Fibroblast of lung (primary cell): ENCODE results near the gene ACOT6. TPM values are rescaled to one million over a fixed set of nuclear protein-coding genes. Genes with fewer than 3 reads are reported as not detected.
"Not testable (repeated sequence)": the region's sequence is repeated elsewhere in the genome, so short reads cannot be mapped to it uniquely, and the experiment has no call there.

Experiments used
- DNase-seq, 2 donors: peaks; one replicate each; pipeline versions ENCODE4 v3.0.0 to v3.0.0-alpha.2; 2010; ENCODE audit warnings: low read depth in 2 of 2
- H2AFZ ChIP-seq: 2 replicates; pipeline ENCODE4 v1.5.1; 2012; ENCODE audit warnings: low read length, control low read depth, inconsistent platforms
- H3K27ac ChIP-seq: 2 replicates; pipeline ENCODE4 v1.5.1; 2011; ENCODE audit warnings: low read length, control low read depth; ENCODE audit not compliant: insufficient read depth
- H3K27me3 ChIP-seq: 2 replicates; pipeline ENCODE4 v1.5.1; 2011; ENCODE audit warnings: mild to moderate bottlenecking, low read length; ENCODE audit not compliant: control insufficient read depth, insufficient read depth
- H3K36me3 ChIP-seq: 2 replicates; pipeline ENCODE4 v1.5.1; 2011; ENCODE audit warnings: low read length; ENCODE audit not compliant: control insufficient read depth, insufficient read depth
- H3K4me1 ChIP-seq: 2 replicates; pipeline ENCODE4 v1.5.1; 2011; ENCODE audit warnings: low read length; ENCODE audit not compliant: control insufficient read depth, insufficient read depth; ENCODE audit errors: extremely low read depth
- H3K4me2 ChIP-seq: 2 replicates; pipeline ENCODE4 v1.5.1; 2011; ENCODE audit warnings: low read length, control low read depth; ENCODE audit not compliant: insufficient read depth; ENCODE audit errors: extremely low read depth
- H3K4me3 ChIP-seq, 4 experiments: fragments of 200-600 bp in 1 of 4; sonication (generic) in 1 of 4; replicated peaks in 1 of 4; 2 replicates each; pipeline ENCODE4 v1.5.1; 2011 to 2016; ENCODE audit warnings: low read length in 4 of 4, low read depth in 3 of 4, mild to moderate bottlenecking in 3 of 4, control low read depth in 2 of 4, inconsistent platforms in 1 of 4, mixed read lengths in 1 of 4; ENCODE audit not compliant: insufficient read depth in 1 of 4; ENCODE audit errors: control extremely low read depth in 1 of 4
- H3K79me2 ChIP-seq: 2 replicates; pipeline ENCODE4 v1.5.1; 2012; ENCODE audit warnings: mild to moderate bottlenecking, low read length, inconsistent platforms; ENCODE audit not compliant: control insufficient read depth, insufficient read depth
- H3K9ac ChIP-seq: 2 replicates; pipeline ENCODE4 v1.5.1; 2011; ENCODE audit warnings: mild to moderate bottlenecking, low read length, control low read depth; ENCODE audit not compliant: insufficient read depth
- H3K9me3 ChIP-seq: 2 replicates; pipeline ENCODE4 v1.5.1; 2012; ENCODE audit warnings: low read depth, low read length; ENCODE audit not compliant: control insufficient read depth, insufficient read depth
- H4K20me1 ChIP-seq: 2 replicates; pipeline ENCODE4 v1.5.1; 2011; ENCODE audit warnings: low read length; ENCODE audit not compliant: control insufficient read depth, insufficient read depth; ENCODE audit errors: extremely low read depth
- CTCF ChIP-seq, 2 donors: IDR thresholded peaks in 1 of 2; conservative IDR thresholded peaks in 1 of 2; 1 replicate in 1 of 2; 2 replicates in 1 of 2; pipeline ENCODE4 v1.5.1; 2011 to 2012; ENCODE audit warnings: low read length in 2 of 2, control low read depth in 1 of 2, inconsistent platforms in 1 of 2, low read depth in 1 of 2, mild to moderate bottlenecking in 1 of 2
- EZH2 ChIP-seq: IDR thresholded peaks from 2 replicates; pipeline ENCODE4 v1.5.1; 2012; ENCODE audit warnings: low read length, control low read depth, mild to moderate bottlenecking; ENCODE audit errors: missing control alignments
- polyA plus RNA-seq, 2 donors: library from polyadenylated mRNA; depleted of rRNA in 1 of 2; stranded (reverse) in 1 of 2; unstranded in 1 of 2; fragments of >200 nt; gene quantifications; 2 replicates each; pipeline ENCODE4 v1.2.1, GENCODE V29; 2011 to 2012; ENCODE audit warnings: missing spikeins in 1 of 2
- total RNA-seq: library from RNA; depleted of rRNA; stranded (reverse); fragments of >200 nt; gene quantifications from 2 replicates; pipeline ENCODE4 v1.2.1, GENCODE V29; 2014

The ACOT6 gene
- total and polyA plus RNA-seq, 2 donors (not counting 1 experiment from before 2014, with no cell fraction given) = not detected

- H3K9me3 ChIP-seq = no peaks in the 10 kb centered on the region
- no peaks in the 10 kb centered on the region for H4K20me1 ChIP-seq
- peak overlapping the region; percentile 88 for H3K4me2 ChIP-seq
- H3K79me2 ChIP-seq = no peaks in the 10 kb centered on the region
- no peak overlapping the region for H3K27ac ChIP-seq
- peak overlapping the region; percentile 19 to 55 (median 34) for H3K4me3 ChIP-seq
- no peak for TF ChIP-seq EZH2
- TF ChIP-seq CTCF (conservative IDR thresholded peaks at IDR 0.05 in 1 of 2, IDR thresholded peaks at IDR 0.05 in 1 of 2; ENCODE audit: low read depth in 1 of 2, low read length in 2 of 2) = peak; percentile 82 to 86
- no peaks in the 10 kb centered on the region for H3K27me3 ChIP-seq
- no peaks in the 10 kb centered on the region for H3K4me1 ChIP-seq
- peak; percentile 60 to 81 for DNase-seq
- peak overlapping the region; percentile 91 for H2AFZ ChIP-seq
- H3K9ac ChIP-seq = peak overlapping the region; percentile 32
- no peaks in the 10 kb centered on the region for H3K36me3 ChIP-seq
These were observed 21.0 kb downstream of the ACOT6 start for GRCh38 chr14:73633116-73634010.

GRCh38 chr14:73634011-73634833, 21.9 kb downstream of the ACOT6 start:
- Histone ChIP-seq H3K9ac (peak overlapping the region; percentile 32), H2AFZ (peak overlapping the region; percentile 91), H3K4me3 (peak overlapping the region; percentile 14 to 55 (median 27)), H3K27me3 (no peaks in the 10 kb centered on the region), H3K4me2 (peak overlapping the region; percentile 88), H3K36me3 (no peaks in the 10 kb centered on the region), H3K79me2 (no peaks in the 10 kb centered on the region), H3K4me1 (peaks cover 2% of the 10 kb centered on the region), H3K9me3 (no peaks in the 10 kb centered on the region), H4K20me1 (no peaks in the 10 kb centered on the region), H3K27ac (no peak overlapping the region)
- TF ChIP-seq CTCF (conservative IDR thresholded peaks at IDR 0.05 in 1 of 2, IDR thresholded peaks at IDR 0.05 in 1 of 2; ENCODE audit: low read depth in 1 of 2, low read length in 2 of 2) (peak in 1 of 2 donors; percentile 20), EZH2 (no peak)
- peak in 1 of 2 donors; percentile 36 for DNase-seq

- not testable (repeated sequence) for H4K20me1 ChIP-seq, H3K36me3 ChIP-seq, H3K4me1 ChIP-seq, DNase-seq, H3K27me3 ChIP-seq, H3K4me3 ChIP-seq, H3K9ac ChIP-seq, H3K79me2 ChIP-seq, H2AFZ ChIP-seq, H3K27ac ChIP-seq, H3K4me2 ChIP-seq, H3K9me3 ChIP-seq
These were observed 24.0 kb downstream of the ACOT6 start for GRCh38 chr14:73636355-73636754.
